GM18868 (cell line): ENCODE data around the gene FZD2.
"Not testable (repeated sequence)": the region's sequence is repeated elsewhere in the genome, so short reads cannot be mapped to it uniquely, and the experiment has no call there.

Experiments
- ATAC-seq: cut with Tn5 transposase; IDR thresholded peaks from one replicate; pipeline ENCODE4 v1.9.1; 2021; ENCODE audit warnings: mild to moderate bottlenecking, moderate library complexity; ENCODE audit not compliant: unreplicated experiment

Gene FZD2

GRCh38 chr17:44546671-44547606 lies 10.3 kb upstream of the FZD2 start:
- ATAC-seq = no peak

- no peak for ATAC-seq
These were observed 9.5 kb upstream of the FZD2 start for GRCh38 chr17:44547625-44548267.

- ATAC-seq = no peak
These were observed 8.7 kb upstream of the FZD2 start for GRCh38 chr17:44548376-44549230.

- ATAC-seq = no peak
These were observed 7.6 kb upstream of the FZD2 start for GRCh38 chr17:44549686-44550085.

- ATAC-seq = no peak
These were observed 4.9 kb upstream of the FZD2 start for GRCh38 chr17:44552361-44552760.

- ATAC-seq = no peak
These were observed 2.2 kb upstream of the FZD2 start for GRCh38 chr17:44555099-44555498.

- no peak for ATAC-seq
These were observed 985 bp upstream of the FZD2 start for GRCh38 chr17:44556166-44556831.

- ATAC-seq = no peak
These were observed 484 bp downstream of the FZD2 start for GRCh38 chr17:44557651-44558285.

GRCh38 chr17:44558334-44558709 lies 1.0 kb downstream of the FZD2 start:
- ATAC-seq = no peak

GRCh38 chr17:44558710-44559633 lies 1.7 kb downstream of the FZD2 start:
- ATAC-seq = no peak

GRCh38 chr17:44559634-44560554 lies 2.6 kb downstream of the FZD2 start:
- ATAC-seq = no peak

- ATAC-seq = no peak
These were observed 3.9 kb downstream of the FZD2 start for GRCh38 chr17:44561237-44561623.

GRCh38 chr17:44564429-44564828 lies 7.1 kb downstream of the FZD2 start:
- no peak for ATAC-seq

GRCh38 chr17:44565866-44566443 lies 8.7 kb downstream of the FZD2 start:
- no peak for ATAC-seq

- ATAC-seq = not testable (repeated sequence)
These were observed 11.1 kb downstream of the FZD2 start for GRCh38 chr17:44568311-44568944.

GRCh38 chr17:44568945-44569858 lies 11.9 kb downstream of the FZD2 start:
- no peak for ATAC-seq
